DMS79 treated with DMSO at 0.1 percent for 48 hours (cell line): ENCODE results near the gene AASDHPPT.
"Not testable (repeated sequence)": the region's sequence is repeated elsewhere in the genome, so short reads cannot be mapped to it uniquely, and the experiment has no call there.

Experiments
- DNase-seq: peaks from one replicate; lab custom pipeline; 2025; lab: John Stamatoyannopoulos, UW

The AASDHPPT gene

GRCh38 chr11:106077609-106078455 lies at the start of gene AASDHPPT:
TSS of gene AASDHPPT (plus strand) at chr11:106077662. CDS start at chr11:106077711, 49 bp downstream.
- peak; percentile 64 for DNase-seq

- no peak for DNase-seq
These were observed 46.9 kb upstream of the AASDHPPT start for GRCh38 chr11:106030609-106031008.

- DNase-seq, result no peak
These were observed 46.2 kb upstream of the AASDHPPT start for GRCh38 chr11:106031202-106031810.

GRCh38 chr11:106031936-106032335 lies 45.5 kb upstream of the AASDHPPT start:
- no peak for DNase-seq

- no peak for DNase-seq
These were observed 44.6 kb upstream of the AASDHPPT start for GRCh38 chr11:106032861-106033260.

GRCh38 chr11:106043540-106043939 lies 33.9 kb upstream of the AASDHPPT start:
- DNase-seq, result no peak

GRCh38 chr11:106047631-106048030 lies 29.8 kb upstream of the AASDHPPT start:
- no peak for DNase-seq

- DNase-seq, result no peak
These were observed 27.6 kb upstream of the AASDHPPT start for GRCh38 chr11:106049727-106050476.

- no peak for DNase-seq
These were observed 26.4 kb upstream of the AASDHPPT start for GRCh38 chr11:106051103-106051502.

- DNase-seq, result not testable (repeated sequence)
These were observed 19.1 kb upstream of the AASDHPPT start for GRCh38 chr11:106058377-106058776.

GRCh38 chr11:106059617-106060016 lies 17.8 kb upstream of the AASDHPPT start:
- no peak for DNase-seq

GRCh38 chr11:106061249-106061784 lies 16.1 kb upstream of the AASDHPPT start:
- no peak for DNase-seq

GRCh38 chr11:106061954-106062949 lies 15.2 kb upstream of the AASDHPPT start:
- no peak for DNase-seq

GRCh38 chr11:106063009-106063408 lies 14.5 kb upstream of the AASDHPPT start:
- DNase-seq, result no peak

GRCh38 chr11:106070606-106071005 lies 6.9 kb upstream of the AASDHPPT start:
- DNase-seq, result no peak

- no peak for DNase-seq
These were observed 4.7 kb upstream of the AASDHPPT start for GRCh38 chr11:106072804-106073203.

- peak; percentile 74 for DNase-seq
These were observed 1.1 kb upstream of the AASDHPPT start for GRCh38 chr11:106076171-106076918.

GRCh38 chr11:106076919-106077608 lies 398 bp upstream of the AASDHPPT start, which contains the start of gene KBTBD3:
TSS of gene KBTBD3 (minus strand) at chr11:106077347. CDS start at chr11:106059097, 18,250 bp downstream.
- DNase-seq, result peak; percentile 99

- no peak for DNase-seq
These were observed 4.6 kb downstream of the AASDHPPT start for GRCh38 chr11:106082096-106082495.

GRCh38 chr11:106086135-106086534 lies 8.7 kb downstream of the AASDHPPT start:
- DNase-seq, result no peak
